IMR-90 (cell line): ENCODE measurements around the gene TEX36.

ENCODE experiments used
- BHLHE40 ChIP-seq: fragments of 150-350 bp; IDR thresholded peaks from 2 replicates; pipeline ENCODE4 v1.6.1; 2016; ENCODE audit warnings: mild to moderate bottlenecking, low read depth, low read length
- CEBPB ChIP-seq: IDR thresholded peaks from 2 replicates; pipeline ENCODE4 v1.6.1; 2012; ENCODE audit warnings: low read depth, low read length, improper control_type of control experiment
- MXI1 ChIP-seq: IDR thresholded peaks from 2 replicates; pipeline ENCODE4 v1.6.1; 2012; ENCODE audit warnings: low read depth, mild to moderate bottlenecking, low read length, moderate library complexity, borderline replicate concordance
- NFE2L2 ChIP-seq: fragments of 150-350 bp; IDR thresholded peaks from 2 replicates; pipeline ENCODE4 v1.6.1; 2016; ENCODE audit warnings: low read depth, mild to moderate bottlenecking, low read length
- POLR2A ChIP-seq: IDR thresholded peaks from 2 replicates; pipeline ENCODE4 v1.6.1; 2012; ENCODE audit warnings: mild to moderate bottlenecking, low read depth, low read length
- RCOR1 ChIP-seq: IDR thresholded peaks from 2 replicates; pipeline ENCODE4 v1.6.1; 2012; ENCODE audit warnings: mild to moderate bottlenecking, low read length, improper control_type of control experiment; ENCODE audit not compliant: insufficient replicate concordance
- TF ChIP-seq, protein P1 (sequence below): conservative IDR thresholded peaks from 2 replicates; pipeline ENCODE4 v1.5.1; 2012; ENCODE audit warnings: mild to moderate bottlenecking, low read depth, low read length, improper control_type of control experiment
- TF ChIP-seq, protein P2 (sequence below): fragments of 150-350 bp; IDR thresholded peaks from 2 replicates; pipeline ENCODE4 v1.6.1; 2017; ENCODE audit warnings: mild to moderate bottlenecking, antibody characterized with exemption, low read length, low read depth

DNA sequence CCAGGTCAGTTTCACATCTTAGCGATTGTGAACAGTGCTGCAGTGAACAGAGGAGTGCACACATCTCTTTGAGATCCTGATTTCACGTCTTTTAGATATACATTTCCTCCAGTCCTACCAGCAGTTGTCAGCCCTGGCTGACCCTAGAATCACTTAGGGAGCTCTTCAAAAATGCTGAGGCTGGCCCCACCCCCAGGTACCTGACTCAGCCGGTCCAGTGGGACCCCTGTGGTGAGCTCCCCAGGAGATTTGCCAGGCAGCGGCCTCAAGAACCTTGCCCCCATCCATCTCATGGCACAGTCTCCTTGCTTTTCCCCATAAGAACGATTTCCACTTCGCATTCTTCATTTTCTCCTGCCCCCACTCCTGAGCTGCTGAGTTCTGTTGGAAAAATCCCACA, 45.5 kb downstream of the TEX36 start:
- TF ChIP-seq MXI1 (no peak), POLR2A (no peak), CEBPB (no peak), RCOR1 (no peak), NFE2L2 (no peak), BHLHE40 (no peak)
- TF ChIP-seq, protein P1, sequence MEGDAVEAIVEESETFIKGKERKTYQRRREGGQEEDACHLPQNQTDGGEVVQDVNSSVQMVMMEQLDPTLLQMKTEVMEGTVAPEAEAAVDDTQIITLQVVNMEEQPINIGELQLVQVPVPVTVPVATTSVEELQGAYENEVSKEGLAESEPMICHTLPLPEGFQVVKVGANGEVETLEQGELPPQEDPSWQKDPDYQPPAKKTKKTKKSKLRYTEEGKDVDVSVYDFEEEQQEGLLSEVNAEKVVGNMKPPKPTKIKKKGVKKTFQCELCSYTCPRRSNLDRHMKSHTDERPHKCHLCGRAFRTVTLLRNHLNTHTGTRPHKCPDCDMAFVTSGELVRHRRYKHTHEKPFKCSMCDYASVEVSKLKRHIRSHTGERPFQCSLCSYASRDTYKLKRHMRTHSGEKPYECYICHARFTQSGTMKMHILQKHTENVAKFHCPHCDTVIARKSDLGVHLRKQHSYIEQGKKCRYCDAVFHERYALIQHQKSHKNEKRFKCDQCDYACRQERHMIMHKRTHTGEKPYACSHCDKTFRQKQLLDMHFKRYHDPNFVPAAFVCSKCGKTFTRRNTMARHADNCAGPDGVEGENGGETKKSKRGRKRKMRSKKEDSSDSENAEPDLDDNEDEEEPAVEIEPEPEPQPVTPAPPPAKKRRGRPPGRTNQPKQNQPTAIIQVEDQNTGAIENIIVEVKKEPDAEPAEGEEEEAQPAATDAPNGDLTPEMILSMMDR: no peak
- TF ChIP-seq, protein P2, sequence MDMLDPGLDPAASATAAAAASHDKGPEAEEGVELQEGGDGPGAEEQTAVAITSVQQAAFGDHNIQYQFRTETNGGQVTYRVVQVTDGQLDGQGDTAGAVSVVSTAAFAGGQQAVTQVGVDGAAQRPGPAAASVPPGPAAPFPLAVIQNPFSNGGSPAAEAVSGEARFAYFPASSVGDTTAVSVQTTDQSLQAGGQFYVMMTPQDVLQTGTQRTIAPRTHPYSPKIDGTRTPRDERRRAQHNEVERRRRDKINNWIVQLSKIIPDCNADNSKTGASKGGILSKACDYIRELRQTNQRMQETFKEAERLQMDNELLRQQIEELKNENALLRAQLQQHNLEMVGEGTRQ: no peak
